ENCODE data around the gene TP53TG3C.
"Not testable (repeated sequence)": the region's sequence is repeated elsewhere in the genome, so short reads cannot be mapped to it uniquely, and the experiment has no call there.

TP53TG3C gene, protein sequence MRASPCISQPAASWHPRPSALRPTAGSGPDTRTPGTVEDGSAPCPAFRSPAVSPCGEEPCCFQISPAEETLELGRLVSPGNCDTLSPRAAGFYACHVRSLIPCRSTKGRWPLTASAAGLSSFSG

DNA sequence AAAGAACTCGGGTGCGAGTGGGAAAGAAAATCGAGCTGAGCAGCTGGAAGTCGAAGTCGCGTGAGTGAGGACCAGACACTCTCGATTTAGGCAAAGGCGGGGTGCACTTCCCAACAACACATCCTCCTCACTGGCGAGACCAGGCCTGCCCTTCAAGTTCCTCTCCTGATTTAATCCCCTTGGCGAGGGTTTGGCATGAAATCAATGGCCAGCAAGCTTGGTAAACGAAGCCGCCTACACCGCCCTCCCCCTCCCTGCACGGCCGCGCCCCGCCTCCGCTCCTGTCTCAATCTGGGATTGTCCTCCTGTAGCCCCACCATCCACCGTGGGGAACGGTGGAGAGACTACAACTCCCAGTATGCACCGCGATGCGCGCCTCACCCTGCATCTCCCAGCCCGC is at the start of gene TP53TG3C:
TSS of gene TP53TG3C (plus strand) at position 301 of the 400 bp plus-strand sequence. CDS start at position 369, 68 bp downstream.
- DNase-seq (ENCODE audit: low read depth) = not testable (repeated sequence)
